Left ventricle myocardium inferior (tissue), 1 donor: ENCODE data around the gene GDF3. TPM values are rescaled to one million over a fixed set of nuclear protein-coding genes. Genes with fewer than 3 reads are reported as not detected.
"Not testable (repeated sequence)": the region's sequence is repeated elsewhere in the genome, so short reads cannot be mapped to it uniquely, and the experiment has no call there.

Experiments used
- DNase-seq: peaks from one replicate; pipeline ENCODE4 v3.0.0-alpha.2; 2020
- H3K27ac ChIP-seq: fragments of 200-600 bp; replicated peaks from 2 replicates; pipeline ENCODE4 v1.8.0; 2021
- H3K27me3 ChIP-seq: fragments of 200-600 bp; 2 replicates; pipeline ENCODE4 v1.8.0; 2021; ENCODE audit warnings: low read depth
- H3K36me3 ChIP-seq: fragments of 200-600 bp; 2 replicates; pipeline ENCODE4 v1.8.0; 2021
- H3K4me1 ChIP-seq: fragments of 200-600 bp; 2 replicates; pipeline ENCODE4 v1.8.0; 2021
- H3K4me3 ChIP-seq: fragments of 200-600 bp; 2 replicates; pipeline ENCODE4 v1.8.0; 2021; ENCODE audit warnings: mild to moderate bottlenecking, moderate library complexity
- H3K9me3 ChIP-seq: fragments of 200-600 bp; replicated peaks from 2 replicates; pipeline ENCODE4 v1.8.0; 2021
- CTCF ChIP-seq: fragments of 200-600 bp; IDR thresholded peaks from 2 replicates; pipeline ENCODE4 v1.8.0; 2021; ENCODE audit warnings: antibody characterized with exemption, mild to moderate bottlenecking, borderline replicate concordance
- intact Hi-C: fragments of 100-400 bp; cut with micrococcal nuclease; formaldehyde crosslinking; loops from one replicate; pipeline ENCODE4 v1.11.0; 2022
- total RNA-seq: library from RNA; stranded (reverse); fragmentation: NEBNext Ultra II Directional; extraction: Animal tissue kit (Norgen Biotek cat#: 25700); gene quantifications from one replicate; pipeline ENCODE4 v1.2.1, GENCODE V29; 2021
- donor health status: DM: no; HTN: yes; CAD: no; lungs with severe emphysema.

Gene GDF3
- total RNA-seq, 1 donor from 2014 or later, result 0.19 TPM

GRCh38 chr12:7679251-7680045 lies 16.1 kb downstream of the GDF3 start:
- Histone ChIP-seq H3K27me3 (peaks cover 44% of the 10 kb centered on the region), H3K4me3 (no peak overlapping the region), H3K9me3 (no peaks in the 10 kb centered on the region), H3K27ac (no peak overlapping the region), H3K36me3 (no peaks in the 10 kb centered on the region), H3K4me1 (no peaks in the 10 kb centered on the region)
- no peak for TF ChIP-seq CTCF
- intact Hi-C loops, result no loop called here
- no peak for DNase-seq

- Histone ChIP-seq H3K36me3 (no peaks in the 10 kb centered on the region), H3K27ac (no peak overlapping the region), H3K4me3 (no peak overlapping the region), H3K9me3 (no peaks in the 10 kb centered on the region), H3K27me3 (peaks cover 47% of the 10 kb centered on the region), H3K4me1 (no peaks in the 10 kb centered on the region)
- DNase-seq, result no peak
- no peak for TF ChIP-seq CTCF
- intact Hi-C loops, result no loop called here
Measured at GRCh38 chr12:7678744-7679143, 16.8 kb downstream of the GDF3 start.

- peaks cover 51% of the 10 kb centered on the region for H3K27me3 ChIP-seq
- H3K9me3 ChIP-seq, H3K27ac ChIP-seq, DNase-seq, H3K4me1 ChIP-seq, intact Hi-C loops, H3K36me3 ChIP-seq, H3K4me3 ChIP-seq: not testable (repeated sequence)
- peak; percentile 41 for TF ChIP-seq CTCF
Measured at GRCh38 chr12:7677432-7677888, 18.1 kb downstream of the GDF3 start.

- H3K4me3 ChIP-seq, DNase-seq, H3K9me3 ChIP-seq, H3K36me3 ChIP-seq, H3K27ac ChIP-seq, intact Hi-C loops, H3K4me1 ChIP-seq: not testable (repeated sequence)
- peaks cover 51% of the 10 kb centered on the region for H3K27me3 ChIP-seq
Measured at GRCh38 chr12:7675455-7675854, 20.1 kb downstream of the GDF3 start.

- no peaks in the 10 kb centered on the region for H3K9me3 ChIP-seq
- H3K4me3 ChIP-seq, result no peak overlapping the region
- H3K27ac ChIP-seq, result no peak overlapping the region
- no peaks in the 10 kb centered on the region for H3K36me3 ChIP-seq
- DNase-seq, result no peak
- no peaks in the 10 kb centered on the region for H3K4me1 ChIP-seq
- TF ChIP-seq CTCF, result no peak
- H3K27me3 ChIP-seq, result peaks cover 2% of the 10 kb centered on the region
- intact Hi-C loops, result no loop called here
Measured at GRCh38 chr12:7668171-7668570, 27.4 kb downstream of the GDF3 start.

GRCh38 chr12:7667125-7667524 lies 28.4 kb downstream of the GDF3 start:
- Histone ChIP-seq H3K4me3 (no peak overlapping the region), H3K27ac (no peak overlapping the region), H3K4me1 (no peaks in the 10 kb centered on the region), H3K9me3 (no peaks in the 10 kb centered on the region), H3K27me3 (no peaks in the 10 kb centered on the region), H3K36me3 (no peaks in the 10 kb centered on the region)
- no peak for TF ChIP-seq CTCF
- no peak for DNase-seq
- intact Hi-C loops, result no loop called here
